ENCODE measurements around the gene CCNY. TPM values are rescaled to one million over a fixed set of nuclear protein-coding genes. Genes with fewer than 3 reads are reported as not detected.

Gene CCNY
- total and polyA plus RNA-seq, 2 of the 13 experiments (the other 11 are each of a cell fraction or from before 2014, with no cell fraction given): 48.2 to 54.7 TPM

GRCh38 chr10:35605191-35605590 is 268.9 kb downstream of the CCNY start, which contains the start of gene GJD4:
GJD4 (plus strand) TSS chr10:35605341; CDS start chr10:35605568, 227 bp downstream.
- no peak for DNase-seq (ENCODE audit: low spot score)
- no TSS peak for BruUV-seq (replicated peaks)
- ChIA-PET CTCF (ENCODE audit: low intra/inter-chr PET ratio, low total read pairs) (no interaction called here), POLR2A (no interaction called here)
- in situ Hi-C loops (cut with HindIII; ENCODE audit: extremely low pct_ligation_motif_present, low pct_unique_long_range_greater_than_20kb) (no loop called here), intact Hi-C loops (cut with micrococcal nuclease; ENCODE audit: unreplicated experiment) (no loop called here)
- H3K27me3 ChIP-seq (ENCODE audit: control insufficient read depth in 1 of 2, insufficient read depth in 2 of 2, low read length in 2 of 2): no peaks in the 10 kb centered on the region; a peak in 1 of 5 replicates
- H3K4me3 ChIP-seq (replicated peaks in 1 of 3; ENCODE audit: insufficient read depth in 1 of 3, low read depth in 2 of 3, low read length in 3 of 3): no peak within 1 kb of the TSS
- H2AFZ ChIP-seq (ENCODE audit: low read length): no peak within 1 kb of the TSS
- no peak within 1 kb of the TSS for H3K4me2 ChIP-seq (ENCODE audit: low read depth, low read length)
- no peak for FAIRE-seq
- peak; percentile 51; the same call in 2 of the 3 replicates for ATAC-seq
- H3K4me1 ChIP-seq (ENCODE audit: insufficient read depth, low read length): no peaks in the 10 kb centered on the region
- H3K9ac ChIP-seq (ENCODE audit: insufficient read depth, low read depth, low read length): no peak within 1 kb of the TSS
- H3K79me2 ChIP-seq (ENCODE audit: insufficient read depth, low read length): no peaks in the 10 kb centered on the region
- TF ChIP-seq PAXIP1 (CRISPR knock-in tag; conservative IDR thresholded peaks at IDR 0.05) (no peak), ZBTB25 (CRISPR knock-in tag; IDR thresholded peaks at IDR 0.05) (no peak), MNT (IDR thresholded peaks at IDR 0.05) (no peak), KLF6 (CRISPR knock-in tag; IDR thresholded peaks at IDR 0.05) (no peak), ZNF232 (CRISPR knock-in tag; IDR thresholded peaks at IDR 0.05; ENCODE audit: borderline replicate concordance) (no peak), DMAP1 (CRISPR knock-in tag; IDR thresholded peaks at IDR 0.05) (no peak), ZNF253 (CRISPR knock-in tag; IDR thresholded peaks at IDR 0.05; ENCODE audit: borderline replicate concordance) (no peak), NCOA5 (CRISPR knock-in tag; IDR thresholded peaks at IDR 0.05) (no peak), FOXK1 (CRISPR knock-in tag; IDR thresholded peaks at IDR 0.05; ENCODE audit: borderline replicate concordance, low read depth) (no peak), DBP (CRISPR knock-in tag; IDR thresholded peaks at IDR 0.05; ENCODE audit: not compliant biosample characterization) (no peak), PITX1 (CRISPR knock-in tag; IDR thresholded peaks at IDR 0.05) (no peak), ZNF205 (CRISPR knock-in tag; IDR thresholded peaks at IDR 0.05) (no peak), CAMTA2 (CRISPR knock-in tag; IDR thresholded peaks at IDR 0.05; ENCODE audit: borderline replicate concordance) (no peak)
- H3K27ac ChIP-seq (ENCODE audit: extremely low read length, insufficient read depth, low read length): no peak within 1 kb of the TSS
- 39% methylated on average over 7 of the region's 8 CpGs for WGBS (ENCODE audit: low lambda C conversion rate)
- H3K36me3 ChIP-seq (replicated peaks in 1 of 2; ENCODE audit: control insufficient read depth in 1 of 2, insufficient read depth in 2 of 2, low read length in 2 of 2): no peaks in the 10 kb centered on the region
- no peaks in the 10 kb centered on the region for H4K20me1 ChIP-seq (ENCODE audit: insufficient read depth, low read length)
- 0 out of 2 replicates have a peak, but pooled peaks cover 6% of the 10 kb centered on the region for H3K9me3 ChIP-seq (ENCODE audit: low read length)

Data from HepG2 (cell line).